Muscle of arm (tissue), 12 donors: Measurements from ENCODE around the gene BORCS6. TPM values are rescaled to one million over a fixed set of nuclear protein-coding genes. Genes with fewer than 3 reads are reported as not detected.
"Not testable (repeated sequence)": the region's sequence is repeated elsewhere in the genome, so short reads cannot be mapped to it uniquely, and the experiment has no call there.

Experiments used
- DNase-seq: peaks from one replicate; pipeline ENCODE4 v3.0.0-alpha.2; 2013
- polyA plus RNA-seq, 12 donors: library from polyadenylated mRNA; unstranded; fragments of 120-200 nt; gene quantifications; one replicate each; pipeline ENCODE4 v1.2.1, GENCODE V29; 2013; ENCODE audit not compliant: insufficient read length in 12 of 12

Gene BORCS6
- polyA plus RNA-seq, 12 donors = 2.3 to 5.7 (median 3.3) TPM; not detected in 2

DNA sequence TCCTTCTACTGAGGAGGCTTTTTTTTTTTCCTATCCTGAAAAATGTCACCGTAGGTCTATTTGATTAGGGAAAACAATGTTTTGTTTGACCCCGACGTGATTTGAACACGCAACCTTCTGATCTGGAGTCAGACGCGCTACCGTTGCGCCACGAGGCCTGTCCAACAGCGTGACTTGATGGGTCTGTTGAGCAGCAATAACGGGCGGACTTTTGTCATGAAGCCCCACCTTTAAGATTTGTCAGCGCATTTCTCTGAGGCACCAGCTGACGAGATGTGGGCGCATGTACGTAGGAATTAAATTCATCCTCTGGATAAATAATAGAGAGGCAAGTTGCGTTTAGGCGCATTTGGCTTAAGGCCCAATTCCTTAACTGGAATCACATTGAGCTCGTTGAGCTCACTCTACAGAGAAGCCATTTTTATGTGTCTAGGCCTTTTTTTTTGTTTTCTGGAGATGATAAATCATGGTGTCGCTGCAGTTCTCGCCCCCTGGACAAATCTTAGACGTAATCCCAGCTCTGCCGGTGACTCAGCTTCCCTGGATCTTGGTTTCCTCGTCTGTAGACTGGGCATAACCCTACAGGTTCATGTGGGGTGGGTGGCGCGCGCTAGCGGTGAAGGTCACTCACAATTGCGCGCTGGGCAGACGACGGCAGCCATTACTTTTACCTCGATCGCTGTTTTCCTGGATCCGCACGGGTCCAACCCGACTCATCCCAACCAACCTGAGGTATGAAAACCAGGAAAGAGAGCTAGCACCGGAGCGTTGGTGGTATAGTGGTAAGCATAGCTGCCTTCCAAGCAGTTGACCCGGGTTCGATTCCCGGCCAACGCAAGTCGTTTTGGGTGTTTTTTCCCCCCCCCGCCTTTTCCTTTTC is 31.0 kb upstream of the BORCS6 start:
- peak; percentile 96 for DNase-seq

DNA sequence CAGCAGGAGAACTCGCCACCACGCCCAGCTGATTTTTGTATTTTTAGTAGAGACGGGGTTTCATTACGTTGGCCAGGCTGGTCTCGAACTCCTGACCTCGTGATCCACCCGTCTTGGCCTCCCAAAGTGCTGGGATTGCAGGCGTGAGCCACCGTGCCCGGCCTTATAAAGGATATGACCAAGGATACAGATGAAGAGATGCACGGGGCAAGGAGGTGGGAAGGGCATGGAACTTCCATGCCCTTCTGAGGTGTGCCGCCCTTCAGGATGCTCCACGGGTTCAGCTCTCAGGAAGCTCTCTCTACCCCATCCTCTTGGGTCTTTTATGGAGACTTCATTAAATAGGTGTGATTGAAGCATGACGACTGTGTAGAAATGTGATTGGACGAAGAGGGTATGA is 24.0 kb upstream of the BORCS6 start:
- not testable (repeated sequence) for DNase-seq

DNA sequence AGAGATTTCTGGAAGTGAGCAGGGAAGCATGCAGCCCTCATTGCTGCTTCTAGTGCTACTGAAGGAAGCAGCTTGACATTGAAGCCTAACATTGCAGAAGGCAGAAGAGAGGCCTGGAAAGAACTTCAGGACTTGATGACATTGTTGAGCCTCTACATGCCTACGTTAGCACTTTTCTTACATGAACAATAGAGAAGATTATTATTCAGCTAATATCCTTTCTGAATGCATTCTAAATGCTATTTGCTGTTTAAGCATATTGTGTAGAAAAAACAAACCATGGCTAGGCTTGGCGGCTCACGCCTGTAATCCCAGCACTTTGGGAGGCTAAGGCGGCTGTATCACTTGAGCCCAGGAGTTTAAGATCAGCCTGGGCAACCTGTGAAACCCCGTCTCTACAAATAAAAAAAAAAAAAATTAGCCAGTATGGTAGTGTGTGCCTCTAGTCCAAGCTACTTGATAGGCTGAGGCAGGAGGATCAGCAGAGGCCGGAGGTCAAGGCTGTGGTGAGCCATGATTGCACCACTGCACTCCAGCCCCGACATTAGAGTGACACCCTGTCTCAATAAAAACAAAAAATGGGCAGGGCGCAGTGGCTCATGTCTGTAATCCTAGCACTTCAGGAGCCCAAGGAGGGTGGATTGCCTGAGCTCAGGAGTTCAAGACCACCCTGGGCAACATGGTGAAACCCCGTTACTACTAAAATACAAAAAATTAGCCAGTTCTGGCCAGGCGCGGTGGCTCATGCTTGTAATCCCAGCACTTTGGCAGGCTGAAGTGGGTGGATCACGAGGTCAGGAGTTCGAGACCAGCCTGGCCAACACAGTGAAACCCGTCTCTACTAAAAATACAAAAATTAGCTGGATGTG is 22.6 kb upstream of the BORCS6 start:
- no peak for DNase-seq

DNA sequence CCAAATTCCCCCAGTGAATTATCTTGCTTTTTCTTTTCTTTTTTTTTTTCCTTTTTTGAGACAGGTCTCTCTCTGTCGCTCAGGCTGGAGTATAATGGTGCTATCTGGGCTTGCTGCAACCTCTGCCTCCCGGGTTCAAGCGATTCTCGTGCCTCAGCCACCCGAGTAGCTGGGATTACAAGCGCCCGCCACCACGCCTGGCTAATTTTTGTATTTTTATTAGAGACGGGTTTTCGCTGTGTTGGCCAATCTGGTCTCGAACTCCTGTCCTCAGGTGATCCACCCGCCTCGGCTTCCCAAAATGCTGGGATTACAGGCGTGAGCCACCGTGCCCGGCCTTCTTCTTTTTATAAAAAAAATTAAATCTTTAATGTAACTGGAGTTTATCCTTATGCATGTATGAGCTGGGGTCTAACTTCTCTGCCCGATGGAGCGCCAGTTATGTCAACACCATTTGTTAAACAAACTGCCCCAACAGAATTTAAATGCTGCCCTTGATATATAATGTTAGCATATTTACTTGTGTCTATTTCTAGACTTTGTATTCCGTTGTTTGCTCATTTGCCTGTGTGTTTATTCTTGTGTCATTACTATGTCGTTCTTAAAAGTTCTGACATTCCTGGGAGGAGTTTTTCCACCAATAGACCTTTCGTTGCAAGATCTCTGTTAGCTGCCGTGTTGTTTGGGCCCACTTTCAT is 20.9 kb upstream of the BORCS6 start:
- no peak for DNase-seq

DNA sequence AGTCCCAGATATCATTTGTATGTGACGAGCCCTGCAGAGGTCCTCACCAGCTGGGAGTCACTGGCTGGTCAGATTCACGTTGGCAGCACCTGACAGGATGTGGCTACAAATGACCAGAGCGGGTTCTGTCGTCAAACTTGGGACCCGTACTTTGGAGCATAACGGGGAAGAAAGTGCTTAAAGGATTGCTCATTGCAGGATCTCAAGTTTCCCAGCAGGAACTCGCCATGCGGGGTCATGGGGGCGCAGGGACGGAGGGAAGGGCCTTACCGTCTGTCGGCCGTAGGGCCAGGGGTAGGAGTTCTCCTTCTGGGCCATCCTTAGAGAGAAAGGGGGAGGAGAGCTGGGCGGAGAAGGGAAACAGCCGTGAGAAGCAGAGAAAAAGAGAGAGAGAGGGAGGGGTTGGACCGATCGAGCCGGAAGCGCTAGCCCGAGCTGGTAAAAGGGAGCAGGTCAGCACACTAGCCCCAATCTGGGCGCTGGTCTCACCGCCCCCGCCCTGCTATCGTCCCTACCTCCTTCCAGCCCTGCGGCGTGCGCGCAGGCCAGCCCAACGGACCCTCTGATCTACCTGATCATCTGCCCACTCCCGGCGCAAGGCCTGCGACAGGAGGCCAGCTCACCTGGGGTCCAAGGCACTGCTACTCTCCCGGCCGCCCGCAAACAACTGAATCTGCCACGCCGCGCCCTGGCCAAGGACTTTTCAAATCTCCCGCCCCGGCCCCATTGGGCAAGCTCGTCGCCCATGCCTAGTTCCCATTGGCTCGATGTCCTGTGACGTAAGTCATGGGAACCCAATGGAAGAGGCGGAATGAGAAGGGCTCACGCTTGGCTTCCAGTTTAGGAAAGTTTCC is 20.2 kb upstream of the BORCS6 start, which contains the start of gene AURKB:
TSS of gene AURKB (minus strand) at position 669 of the 854 bp plus-strand sequence. CDS start at position 318, 351 bp downstream.
- DNase-seq = peak; percentile 97

DNA sequence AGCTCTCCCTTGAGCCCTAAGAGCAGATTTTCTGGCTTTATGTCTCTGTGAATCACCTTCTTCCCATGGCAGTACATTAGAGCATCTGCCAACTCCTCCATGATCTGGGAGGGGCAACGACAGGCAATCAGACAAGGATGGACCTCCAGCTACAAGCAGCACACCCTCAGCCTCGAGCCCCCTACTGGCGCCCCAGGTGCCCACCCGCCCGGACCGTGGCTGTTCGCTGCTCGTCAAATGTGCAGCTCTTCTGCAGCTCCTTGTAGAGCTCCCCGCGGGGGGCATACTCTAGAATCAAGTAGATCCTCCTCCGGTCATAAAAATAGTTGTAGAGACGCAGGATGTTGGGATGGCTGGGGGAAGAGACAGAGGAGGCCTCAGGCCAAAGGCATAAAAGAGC is 16.6 kb upstream of the BORCS6 start:
- no peak for DNase-seq

DNA sequence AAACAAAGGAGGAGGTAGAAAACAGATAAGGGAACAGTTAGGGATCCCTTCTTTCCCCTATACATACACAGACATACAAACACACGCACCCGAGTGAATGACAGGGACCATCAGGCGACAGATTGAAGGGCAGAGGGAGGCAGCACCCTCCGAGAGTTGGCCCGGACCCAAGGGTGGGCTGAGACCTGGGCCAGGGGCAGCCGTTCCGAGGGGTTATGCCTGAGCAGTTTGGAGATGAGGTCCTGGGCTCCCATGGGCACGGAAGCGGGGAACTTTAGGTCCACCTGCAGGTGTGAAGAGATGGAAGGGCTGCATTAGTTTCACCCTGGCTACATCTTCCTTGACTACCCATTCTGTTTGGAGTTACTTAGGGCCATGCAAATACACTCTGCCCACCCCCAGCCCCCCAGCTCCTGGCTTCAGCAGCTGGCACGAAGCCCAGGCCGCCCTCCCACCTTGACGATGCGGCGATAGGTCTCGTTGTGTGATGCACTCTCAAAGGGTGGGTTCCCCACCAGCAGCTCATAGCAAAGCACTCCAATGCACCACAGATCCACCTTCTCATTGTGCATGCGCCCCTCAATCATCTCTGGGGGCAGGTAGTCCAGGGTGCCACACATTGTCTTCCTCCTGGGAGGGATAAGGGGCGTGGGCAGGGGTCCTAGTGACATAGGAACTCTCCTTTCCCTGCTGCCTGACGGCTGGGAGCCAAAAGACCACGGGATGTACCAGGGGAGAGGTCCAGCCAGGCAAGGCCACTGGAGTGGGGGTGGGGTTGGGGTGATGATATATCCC is 15.0 kb upstream of the BORCS6 start:
- DNase-seq = no peak

DNA sequence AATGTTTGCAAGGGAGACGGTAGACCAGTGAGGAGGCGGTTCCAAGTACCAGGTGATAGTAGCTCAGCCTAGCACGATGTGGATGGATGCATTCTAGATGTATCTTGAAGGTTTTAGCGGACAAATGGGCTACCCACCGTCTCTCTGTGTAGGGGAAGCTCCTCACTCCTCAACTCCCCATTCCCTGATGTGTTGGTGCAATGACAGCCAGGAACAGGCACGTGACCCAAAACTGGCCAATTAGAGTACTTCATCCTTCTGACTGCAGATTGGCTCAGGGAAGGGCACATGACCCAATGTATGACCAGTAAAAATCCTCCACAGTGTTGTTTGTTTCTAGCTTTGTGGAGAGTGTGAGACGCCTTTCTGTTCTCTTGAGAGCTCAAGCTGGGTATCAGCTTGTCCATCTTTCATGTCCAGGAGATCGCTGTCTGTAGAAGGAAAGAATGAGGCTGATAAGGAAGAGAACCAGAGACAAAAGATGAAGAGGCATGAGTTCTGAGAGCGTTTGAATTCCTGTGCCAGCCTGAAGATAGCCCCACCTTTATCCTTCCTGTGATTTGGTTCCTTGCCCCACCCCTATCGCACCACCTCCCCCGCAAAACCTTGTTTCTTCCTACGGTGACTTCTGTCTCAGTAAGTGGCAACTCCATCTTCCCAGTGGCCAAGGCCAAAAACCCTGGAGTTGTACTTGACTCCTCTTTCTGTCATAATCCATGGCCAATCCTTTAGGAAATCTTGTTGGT is 2.3 kb upstream of the BORCS6 start:
- peak; percentile 92 for DNase-seq

DNA sequence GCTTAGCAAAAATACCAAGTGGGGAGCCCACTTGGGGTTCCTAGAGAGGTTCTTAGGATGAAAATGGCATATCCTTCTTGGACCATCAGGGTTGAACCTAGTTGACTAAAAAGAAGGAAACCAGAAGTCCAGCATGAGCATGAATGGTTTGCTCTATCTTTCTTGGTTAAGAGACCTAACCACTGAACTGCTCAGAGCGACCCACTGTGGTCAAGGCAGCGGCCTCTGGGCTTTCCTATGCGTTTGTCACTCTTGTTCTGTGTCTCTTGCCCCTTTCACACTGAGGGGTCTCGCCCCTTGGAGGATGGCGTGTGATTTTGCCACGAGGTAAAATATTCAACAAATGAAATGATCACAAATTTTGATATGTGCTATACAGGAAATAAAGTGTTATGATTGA is 526 bp upstream of the BORCS6 start:
- DNase-seq = no peak

DNA sequence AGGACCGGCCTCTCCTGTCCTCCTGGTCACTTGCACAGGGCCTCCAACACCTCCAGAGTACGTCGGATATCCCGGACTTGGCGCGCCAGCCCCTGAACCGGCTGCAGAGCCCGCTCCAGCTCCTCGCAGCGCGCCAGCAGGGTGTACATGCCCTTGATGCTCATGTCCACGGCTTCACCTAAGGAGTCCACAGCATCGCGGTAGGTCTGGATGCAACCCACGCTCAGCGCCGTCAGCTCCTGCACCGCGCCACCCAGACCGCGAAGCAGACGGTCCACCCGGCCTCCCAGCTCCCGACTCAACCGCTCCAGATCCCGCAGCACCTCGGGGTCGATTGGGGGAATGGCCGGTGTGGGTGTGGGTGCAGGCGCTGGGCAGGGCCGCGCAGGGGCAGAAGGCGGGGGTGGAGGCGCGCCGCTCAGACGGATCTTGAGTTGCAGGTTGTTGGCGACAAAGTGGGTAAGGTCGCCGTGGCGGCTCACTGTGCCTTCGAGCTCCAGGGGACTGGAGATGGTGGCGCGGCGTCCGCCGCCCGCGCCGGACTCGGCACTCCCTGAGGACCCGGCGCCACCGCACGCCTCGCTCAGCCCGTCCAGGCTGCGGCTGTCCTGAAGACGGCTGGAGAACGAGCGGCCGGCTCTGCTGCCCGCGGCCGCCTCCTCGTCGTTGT is 804 bp downstream of the BORCS6 start:
- no peak for DNase-seq

DNA sequence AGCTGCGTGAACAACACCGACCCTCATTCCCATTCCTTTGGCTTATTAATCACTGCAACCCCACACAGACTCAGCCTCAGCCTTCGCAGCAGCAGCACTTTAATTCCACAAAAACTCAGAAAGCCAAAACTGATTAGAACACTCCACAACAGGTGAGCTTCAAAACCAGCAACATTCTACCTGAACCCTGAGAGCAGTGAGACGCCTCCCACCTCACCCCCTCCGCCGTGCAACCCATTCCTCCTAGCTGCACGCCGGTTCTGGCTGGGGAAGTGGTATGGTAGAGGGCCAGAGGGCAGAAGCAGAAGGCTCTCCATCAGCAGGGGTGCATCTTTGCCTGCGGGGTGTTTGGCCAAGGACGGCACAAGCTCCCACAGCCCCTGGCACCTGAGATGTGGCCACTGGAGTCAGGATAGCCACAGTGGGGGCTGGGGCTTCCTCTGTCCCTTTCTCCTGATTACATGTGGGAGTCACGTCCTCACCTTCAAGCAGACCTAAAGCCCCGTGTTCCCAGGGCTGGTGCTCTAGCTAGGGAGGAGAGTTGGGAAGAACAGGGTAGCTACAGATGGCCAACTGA is 1.6 kb downstream of the BORCS6 start:
- no peak for DNase-seq

DNA sequence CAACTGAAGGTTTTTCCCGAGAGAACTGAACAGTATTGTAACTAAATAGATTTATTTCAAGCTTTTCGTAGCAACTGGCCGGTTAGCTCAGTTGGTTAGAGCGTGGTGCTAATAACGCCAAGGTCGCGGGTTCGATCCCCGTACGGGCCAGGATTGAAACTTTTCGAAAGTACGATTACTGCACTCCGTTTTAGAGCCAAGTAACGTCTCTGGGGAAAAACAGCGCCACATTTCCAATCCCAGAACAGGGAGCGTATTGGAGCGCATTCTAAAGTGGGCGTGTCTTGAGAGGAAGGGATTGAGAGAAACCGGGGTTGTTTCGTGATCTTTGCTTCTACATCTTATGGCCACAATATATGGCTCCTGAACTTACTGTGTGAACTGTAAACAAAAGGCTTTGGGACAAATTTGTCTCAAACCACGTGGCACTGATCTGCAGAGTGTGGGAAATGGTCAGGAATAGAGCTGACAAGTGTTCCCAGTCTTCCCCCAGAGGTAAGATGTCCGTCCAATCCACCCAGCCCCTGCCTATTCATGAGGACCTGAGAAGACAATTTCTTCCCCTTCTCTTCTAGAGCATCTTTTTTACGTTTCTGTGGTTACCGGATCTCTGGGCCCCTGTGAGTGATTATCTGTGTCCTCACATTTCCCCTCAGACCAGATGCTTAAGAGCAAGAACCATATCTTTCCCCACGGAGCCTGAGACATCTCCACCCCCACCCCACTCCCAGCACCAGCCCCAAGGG is 2.3 kb downstream of the BORCS6 start:
- DNase-seq = peak; percentile 99

DNA sequence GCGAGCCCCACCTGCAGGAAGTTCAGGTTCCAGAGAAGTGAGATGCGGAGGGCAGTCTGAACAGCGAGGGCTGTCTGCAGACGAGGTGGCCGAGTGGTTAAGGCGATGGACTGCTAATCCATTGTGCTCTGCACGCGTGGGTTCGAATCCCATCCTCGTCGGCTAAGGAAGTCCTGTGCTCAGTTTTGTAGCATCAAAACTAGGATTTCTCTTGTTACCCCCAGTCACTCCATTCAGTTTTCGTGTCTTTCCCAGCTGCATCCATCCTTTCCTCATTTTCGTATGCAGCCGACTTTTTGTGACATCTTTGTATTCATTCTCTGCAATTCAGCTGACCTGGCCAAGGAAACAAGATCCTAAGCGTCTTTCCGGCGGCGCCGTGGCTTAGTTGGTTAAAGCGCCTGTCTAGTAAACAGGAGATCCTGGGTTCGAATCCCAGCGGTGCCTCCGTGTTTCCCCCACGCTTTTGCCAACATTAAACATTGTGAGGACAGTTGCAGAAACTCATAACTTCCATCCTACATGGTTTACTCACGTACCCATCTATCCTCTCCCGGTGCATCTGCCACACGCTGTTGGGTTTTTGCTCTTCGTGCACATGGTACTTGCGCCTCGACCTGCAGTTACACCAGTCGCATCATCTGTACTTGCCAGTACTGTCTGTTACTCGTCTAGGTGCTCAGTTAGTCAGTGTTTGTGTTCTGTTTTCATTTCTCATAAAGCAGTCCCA is 3.0 kb downstream of the BORCS6 start:
- peak; percentile 98 for DNase-seq

DNA sequence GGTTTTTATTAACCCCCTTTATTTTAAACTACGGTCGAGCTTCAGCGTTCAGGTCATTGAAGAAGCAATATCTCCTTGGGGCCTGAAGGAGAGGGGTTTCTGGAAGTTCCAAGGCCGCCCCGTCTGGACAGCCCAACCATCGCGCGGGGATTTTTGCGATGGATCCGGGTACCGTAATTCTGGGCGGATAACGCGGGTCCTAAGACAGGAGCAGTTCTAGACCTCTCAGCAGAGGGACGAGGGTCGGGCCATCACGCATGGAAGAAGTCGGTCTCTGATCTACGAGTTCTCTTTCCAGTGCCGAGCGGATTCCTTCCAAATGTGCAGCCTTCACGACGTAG is 3.6 kb downstream of the BORCS6 start:
- DNase-seq = no peak

DNA sequence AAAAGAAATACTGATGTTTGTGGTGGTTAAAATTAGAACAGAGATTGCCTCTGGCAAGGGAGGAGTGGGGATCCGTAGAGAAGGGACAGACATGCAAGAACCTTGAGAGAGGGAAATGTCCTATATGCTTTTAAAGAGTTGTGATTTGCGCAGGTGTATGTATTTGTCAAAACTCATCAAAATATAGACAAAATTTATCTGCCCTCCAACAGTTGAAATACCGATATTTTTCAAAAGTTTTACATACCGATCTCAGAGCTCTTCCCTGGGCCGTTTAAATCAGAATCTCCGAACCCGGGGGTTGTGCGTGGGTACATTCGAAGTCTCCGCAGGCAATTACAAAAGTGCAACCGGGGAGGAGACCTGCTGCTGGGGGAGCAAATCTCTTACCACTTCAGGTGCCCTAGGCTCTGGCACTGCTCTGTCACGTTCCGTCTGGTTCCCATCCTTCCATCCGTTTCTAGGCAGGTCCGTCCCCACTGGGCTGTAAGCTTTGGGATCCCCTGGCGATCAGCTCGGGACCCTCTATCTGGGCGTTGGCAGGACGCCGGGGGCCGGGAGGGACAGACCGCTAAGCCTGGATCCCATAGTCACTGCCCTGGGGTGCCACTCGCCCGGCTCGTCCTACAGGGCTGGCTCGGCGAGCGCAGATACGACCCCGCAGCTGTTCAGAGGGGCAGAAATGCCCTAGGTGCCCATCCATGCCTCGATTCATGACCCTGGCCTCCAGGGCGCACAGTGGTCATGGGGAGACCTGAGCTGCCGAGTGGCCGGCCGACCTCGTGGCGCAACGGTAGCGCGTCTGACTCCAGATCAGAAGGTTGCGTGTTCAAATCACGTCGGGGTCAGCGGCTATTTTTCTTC is 4.2 kb downstream of the BORCS6 start:
- peak; percentile 90 for DNase-seq
